NCI-H2227 treated with DMSO at 0.1 percent for 48 hours (cell line): ENCODE measurements around the gene HORMAD1.
A peak's percentile ranks its signal among the peaks of the same experiment; 100 is the strongest.
"Not testable (repeated sequence)": the region's sequence is repeated elsewhere in the genome, so short reads cannot be mapped to it uniquely, and the experiment has no call there.

ENCODE experiments used
- DNase-seq: peaks from one replicate; lab custom pipeline; 2025; lab: John Stamatoyannopoulos, UW

HORMAD1 gene

DNA sequence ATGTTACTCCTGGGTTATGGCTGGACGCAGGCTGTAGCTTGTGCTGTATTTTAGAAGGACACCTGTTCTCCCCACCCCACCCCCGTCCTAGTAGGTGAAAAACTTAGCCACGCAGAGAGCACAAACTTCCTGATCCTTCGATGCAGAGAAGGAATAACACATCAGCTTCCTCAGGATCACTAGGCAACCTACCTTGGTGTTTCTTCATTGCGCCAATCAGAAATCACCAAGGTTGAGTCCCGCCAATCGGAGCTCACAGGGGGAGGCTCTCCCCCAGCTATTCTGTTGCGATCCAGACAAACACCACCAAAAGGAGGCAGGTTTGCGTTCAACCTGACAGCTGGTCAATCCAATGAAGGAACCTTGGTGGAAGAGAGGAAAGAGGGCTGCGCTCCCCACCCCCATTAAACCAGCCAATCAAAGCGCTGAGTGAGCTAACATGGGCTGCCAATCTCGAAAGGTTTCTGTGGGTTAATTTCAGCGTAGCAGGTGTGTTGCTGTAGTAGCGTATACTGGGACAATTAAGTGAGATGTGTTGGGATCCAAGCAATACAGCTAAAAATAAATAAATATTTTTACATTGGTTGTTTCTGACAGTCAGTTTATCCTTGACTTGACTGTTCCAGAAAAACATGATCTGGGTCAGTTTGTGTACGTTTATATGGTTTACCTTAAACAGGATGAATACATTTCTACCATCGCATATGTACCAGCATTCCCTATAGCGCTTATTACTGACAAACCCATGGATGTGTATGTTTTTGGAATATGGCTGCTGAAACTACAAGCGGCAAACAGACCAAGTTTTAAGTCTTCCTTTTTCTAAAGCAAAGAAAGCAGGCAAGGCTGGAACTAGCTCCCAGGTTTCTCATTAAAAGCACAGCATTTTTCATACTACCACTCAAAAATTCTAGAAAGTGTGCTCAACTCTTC is 23.4 kb downstream of the HORMAD1 start, which contains the start of gene GOLPH3L:
Gene GOLPH3L, minus strand, starts transcription at position 160 of the 933 bp plus-strand sequence. CDS start 2,316 bp downstream, outside the sequence.
- DNase-seq = peak; percentile 98

GRCh38 chr1:150696590-150696989 is 24.1 kb downstream of the HORMAD1 start:
- no peak for DNase-seq

DNA sequence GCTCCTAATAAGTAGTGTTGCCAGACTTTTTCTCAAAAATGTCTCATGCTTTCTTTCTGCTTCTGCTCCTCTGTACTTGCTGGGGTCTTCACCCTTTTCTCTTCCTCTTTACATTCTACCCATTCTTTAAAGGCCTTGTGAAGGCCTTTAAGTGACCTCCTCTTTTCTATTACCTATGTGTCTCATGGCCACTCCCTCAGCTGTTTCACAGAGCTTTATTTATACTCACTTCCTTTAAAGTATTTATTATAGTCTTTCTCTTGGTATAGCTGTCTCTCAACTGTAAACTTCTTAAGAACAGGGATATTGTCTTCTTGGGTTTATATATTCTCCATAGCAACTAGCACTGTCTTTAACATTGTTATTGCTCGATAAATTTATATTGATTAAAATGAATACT is 24.5 kb downstream of the HORMAD1 start:
- DNase-seq = no peak

GRCh38 chr1:150695561-150695960 is 25.1 kb downstream of the HORMAD1 start:
- no peak for DNase-seq

DNA sequence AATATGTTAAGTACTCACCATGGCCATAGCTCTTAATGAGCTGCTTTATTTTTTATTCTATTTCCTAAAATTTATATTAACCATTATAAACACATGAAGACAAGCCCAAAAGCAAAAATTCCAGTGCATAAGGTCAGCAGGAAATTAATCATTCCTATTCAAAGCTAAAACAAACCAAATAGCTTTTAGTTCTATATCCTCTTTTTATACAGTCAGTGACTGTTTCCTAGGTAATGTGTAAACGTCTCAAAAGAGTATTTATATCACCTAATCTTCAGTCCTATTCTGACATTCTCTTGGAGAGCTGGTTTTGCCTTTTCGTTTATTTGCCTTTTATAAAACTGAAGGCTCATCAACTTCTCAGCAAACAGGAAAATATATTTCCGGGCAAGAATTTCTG is 28.0 kb downstream of the HORMAD1 start:
- DNase-seq = no peak

DNA sequence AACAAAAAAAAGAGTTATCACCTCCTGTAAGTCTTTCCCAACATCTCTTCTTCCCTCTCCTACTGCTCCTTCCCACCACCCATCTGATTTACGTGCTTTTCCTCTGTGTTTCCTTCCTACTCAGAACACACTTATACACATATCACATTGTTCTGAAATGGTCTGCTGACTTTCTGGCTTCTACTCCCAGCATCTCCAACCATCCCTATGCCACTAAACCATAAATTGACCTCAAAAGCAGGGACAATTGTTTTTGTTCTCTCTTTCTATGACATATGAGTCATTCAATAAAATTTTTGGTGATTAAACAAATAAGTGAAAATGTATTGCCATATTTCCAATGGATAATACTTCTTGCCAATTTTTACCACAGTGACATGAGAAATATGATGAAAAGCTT is 31.9 kb downstream of the HORMAD1 start:
- no peak for DNase-seq

- no peak for DNase-seq
Observed at GRCh38 chr1:150686275-150686674, 34.4 kb downstream of the HORMAD1 start.

DNA sequence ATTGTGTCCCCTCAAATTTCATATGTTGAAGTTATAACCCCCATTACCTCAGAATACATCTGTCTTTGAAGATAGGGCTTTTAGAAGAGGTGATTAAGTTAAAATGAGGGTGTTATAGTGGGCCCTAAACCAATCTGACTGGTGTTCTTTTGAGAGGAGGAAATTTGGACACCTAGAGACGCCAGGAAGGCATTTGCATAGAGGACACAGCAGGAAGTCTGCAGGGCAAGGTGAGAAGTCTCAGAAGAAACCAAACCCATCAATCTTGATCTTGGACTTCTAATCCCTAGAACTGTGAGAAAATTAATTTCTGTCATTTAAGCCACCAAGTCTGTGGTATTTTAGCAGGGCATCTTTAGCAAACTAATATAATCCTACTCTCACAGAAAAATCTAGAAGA is 36.8 kb downstream of the HORMAD1 start:
- no peak for DNase-seq

DNA sequence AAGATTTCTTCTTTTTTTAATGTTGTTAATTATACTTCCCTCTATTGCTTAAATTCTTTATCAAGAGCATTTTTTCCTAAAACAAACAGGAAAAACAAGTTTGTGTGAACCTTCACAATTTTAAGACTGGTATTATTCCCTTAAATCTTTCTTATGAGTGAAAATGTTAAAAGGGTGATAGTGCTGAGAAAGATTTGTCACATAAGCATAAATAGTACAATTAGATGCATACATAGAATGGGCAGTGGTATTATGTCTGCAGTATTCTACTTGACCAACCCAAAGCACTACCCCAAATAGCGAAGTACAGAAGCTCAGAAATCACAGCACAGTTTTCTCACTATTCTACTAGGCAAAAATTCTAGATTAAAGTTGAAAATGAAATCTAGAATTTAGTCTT is 41.7 kb downstream of the HORMAD1 start:
- no peak for DNase-seq

- DNase-seq = no peak
Observed at GRCh38 chr1:150674881-150675280, 45.8 kb downstream of the HORMAD1 start.

- DNase-seq = no peak
Observed at GRCh38 chr1:150663321-150663720, 57.4 kb downstream of the HORMAD1 start.

DNA sequence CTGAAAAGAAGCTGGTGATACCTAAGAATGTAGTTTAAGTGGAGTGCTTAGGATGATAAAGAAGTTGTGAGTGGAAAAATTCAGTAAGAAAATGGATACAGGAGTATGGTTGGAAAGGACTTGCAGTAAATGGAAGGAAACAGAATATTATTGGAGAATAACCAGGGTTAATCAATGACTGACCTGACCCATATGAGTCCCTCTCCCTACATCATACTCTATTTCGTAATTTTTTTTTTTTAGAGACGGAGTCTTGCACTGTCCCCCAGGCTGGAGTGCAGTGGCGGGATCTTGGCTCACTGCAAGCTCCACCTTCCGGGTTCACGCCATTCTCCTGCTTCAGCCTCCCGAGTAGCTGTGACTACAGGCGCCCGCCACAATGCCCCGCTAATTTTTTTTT is 57.9 kb downstream of the HORMAD1 start:
- no peak for DNase-seq

DNA sequence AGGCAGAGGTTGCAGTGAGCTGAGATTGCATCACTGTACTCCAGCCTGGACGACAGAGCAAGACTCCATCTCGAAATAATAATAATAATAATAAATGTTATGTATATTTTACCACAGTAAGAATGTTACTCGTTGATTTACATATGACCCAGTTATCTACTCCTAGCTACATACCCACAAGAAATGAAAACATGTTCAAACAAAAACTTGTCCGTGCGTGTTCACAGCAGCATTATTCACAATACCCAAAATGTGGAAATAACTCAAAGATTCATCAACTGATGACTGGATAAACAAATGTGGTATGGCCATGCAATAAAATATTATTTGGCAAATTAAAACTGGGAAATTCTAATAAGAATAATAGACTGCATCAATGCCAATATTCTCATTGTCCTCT is 59.5 kb downstream of the HORMAD1 start:
- DNase-seq = no peak

DNA sequence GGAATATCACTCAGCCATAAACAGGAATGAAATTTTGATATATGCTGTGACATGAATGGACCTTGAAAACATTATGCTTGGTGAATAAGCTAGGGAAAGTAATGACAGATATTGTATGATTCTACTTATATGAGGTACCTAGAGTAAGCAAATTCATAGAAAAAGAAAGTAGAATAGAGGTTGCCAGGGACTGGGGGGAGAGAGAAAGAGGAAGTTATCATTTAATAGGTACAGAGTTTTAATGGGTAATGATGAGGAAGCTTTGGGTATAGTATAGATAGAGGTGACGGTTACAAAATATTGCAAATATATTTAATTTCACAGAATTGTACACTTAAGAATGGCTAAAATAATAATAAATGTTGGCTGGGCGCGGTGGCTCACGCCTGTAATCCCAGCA is 60.1 kb downstream of the HORMAD1 start:
- DNase-seq = no peak

- not testable (repeated sequence) for DNase-seq
Observed at GRCh38 chr1:150657064-150657463, 63.6 kb downstream of the HORMAD1 start.

- not testable (repeated sequence) for DNase-seq
Observed at GRCh38 chr1:150654635-150655034, 66.1 kb downstream of the HORMAD1 start.

DNA sequence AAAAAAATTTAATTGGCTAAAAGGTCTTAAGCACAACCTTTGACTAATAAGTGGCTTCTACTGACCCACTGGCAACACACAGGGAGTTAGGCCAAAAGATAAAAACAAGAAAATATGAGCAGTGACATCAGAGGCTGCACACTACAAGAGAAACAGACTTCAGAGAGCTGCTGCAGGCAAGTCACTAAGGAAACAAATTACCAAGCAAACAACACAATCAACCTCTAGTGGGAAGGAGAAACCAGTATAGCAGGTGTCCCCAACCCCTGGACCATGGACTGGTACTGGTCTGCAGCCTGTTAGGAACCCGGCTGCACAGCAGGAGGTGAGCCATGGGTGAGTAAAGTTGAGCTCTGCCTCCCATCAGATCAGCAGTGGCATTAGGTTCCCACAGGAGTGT is 70.5 kb downstream of the HORMAD1 start:
- DNase-seq = no peak

DNA sequence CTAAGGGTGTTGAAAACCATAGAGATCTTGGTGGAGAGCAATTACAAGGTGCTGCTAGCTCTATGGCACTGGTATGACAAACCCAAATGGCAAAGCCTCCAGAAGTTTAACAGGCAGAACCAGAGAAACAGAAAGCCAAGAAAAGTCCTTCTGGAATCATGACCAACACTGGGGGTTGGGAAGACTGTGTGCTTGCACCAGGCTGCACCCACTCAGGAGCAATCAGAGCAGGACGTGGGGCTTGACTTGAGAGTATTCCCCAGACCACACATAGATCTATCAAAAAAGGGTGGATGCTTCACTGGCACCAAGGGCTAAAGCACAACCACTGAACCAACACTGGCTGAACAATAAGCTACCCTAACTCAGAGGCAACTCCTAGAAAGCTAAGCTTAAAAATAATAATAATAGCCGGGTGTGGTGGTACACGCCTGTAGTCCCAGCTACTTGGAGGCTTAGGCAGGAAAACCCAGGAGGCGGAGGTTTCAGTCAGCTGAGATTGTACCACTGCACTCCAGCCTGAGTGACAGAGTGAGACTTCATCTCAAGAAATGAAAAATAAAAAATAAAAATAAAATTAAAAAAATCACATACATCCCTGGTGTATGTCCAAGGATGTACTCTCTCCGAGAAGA is 71.1 kb downstream of the HORMAD1 start:
- DNase-seq = no peak
